ENCODE data around the gene ALMS1. TPM values are rescaled to one million over a fixed set of nuclear protein-coding genes. Genes with fewer than 3 reads are reported as not detected.

Gene ALMS1
- total RNA-seq, 1 experiment from 2014 or later = 7.4 TPM

- H3K27me3 Mint-ChIP-seq (ENCODE audit: insufficient read depth, unreplicated experiment) = no peaks in the 10 kb centered on the region
- H3K4me1 Mint-ChIP-seq (ENCODE audit: low read depth, unreplicated experiment) = no peaks in the 10 kb centered on the region
- no peaks in the 10 kb centered on the region for H3K4me1 ChIP-seq
- H3K36me3 Mint-ChIP-seq (ENCODE audit: insufficient read depth, unreplicated experiment) = no peaks in the 10 kb centered on the region
- DNase-seq = no peak
- CTCF ChIA-PET = no interaction called here
- H3K36me3 ChIP-seq (ENCODE audit: control insufficient read depth, insufficient read depth, low read length) = no peaks in the 10 kb centered on the region
- H3K9me3 Mint-ChIP-seq (ENCODE audit: unreplicated experiment) = no peaks in the 10 kb centered on the region
- intact Hi-C loops (cut with micrococcal nuclease; ENCODE audit: unreplicated experiment) = no loop called here
- BruUV-seq (replicated peaks) = no TSS peak
- no peaks in the 10 kb centered on the region for H3K27me3 ChIP-seq (replicated peaks; ENCODE audit: control insufficient read depth, insufficient read depth, low read length)
- H3K4me3 ChIP-seq (ENCODE audit: low read depth, low read length) = no peak overlapping the region
- POLR2A ChIA-PET = no interaction called here
- no peak overlapping the region for H3K4me3 Mint-ChIP-seq (ENCODE audit: unreplicated experiment)
- no peak for TF ChIP-seq CTCF (IDR thresholded peaks at IDR 0.05; ENCODE audit: insufficient read depth in 1 of 2, low read depth in 1 of 2, low read length in 1 of 2, severe bottlenecking in 1 of 2, unreplicated experiment in 1 of 2)
- no peaks in the 10 kb centered on the region for H3K9me3 ChIP-seq
- H3K27ac Mint-ChIP-seq (ENCODE audit: unreplicated experiment) = no peak overlapping the region
Observed at GRCh38 chr2:73423913-73424312, 38.3 kb downstream of the ALMS1 start.

GRCh38 chr2:73426176-73426575 is 40.5 kb downstream of the ALMS1 start:
- no peaks in the 10 kb centered on the region for H3K9me3 Mint-ChIP-seq (ENCODE audit: unreplicated experiment)
- H3K36me3 Mint-ChIP-seq (ENCODE audit: insufficient read depth, unreplicated experiment) = no peaks in the 10 kb centered on the region
- Histone ChIP-seq H3K4me3 (ENCODE audit: low read depth, low read length) (no peak overlapping the region), H3K4me1 (no peaks in the 10 kb centered on the region), H3K9me3 (no peaks in the 10 kb centered on the region), H3K27me3 (replicated peaks; ENCODE audit: control insufficient read depth, insufficient read depth, low read length) (no peaks in the 10 kb centered on the region), H3K36me3 (ENCODE audit: control insufficient read depth, insufficient read depth, low read length) (no peaks in the 10 kb centered on the region)
- no TSS peak for BruUV-seq (replicated peaks)
- TF ChIP-seq CTCF (IDR thresholded peaks at IDR 0.05; ENCODE audit: insufficient read depth in 1 of 2, low read depth in 1 of 2, low read length in 1 of 2, severe bottlenecking in 1 of 2, unreplicated experiment in 1 of 2) = no peak
- intact Hi-C loops (cut with micrococcal nuclease; ENCODE audit: unreplicated experiment) = no loop called here
- DNase-seq = no peak
- no peak overlapping the region for H3K27ac Mint-ChIP-seq (ENCODE audit: unreplicated experiment)
- no peaks in the 10 kb centered on the region for H3K4me1 Mint-ChIP-seq (ENCODE audit: low read depth, unreplicated experiment)
- ChIA-PET POLR2A (no interaction called here), CTCF (no interaction called here)
- no peak overlapping the region for H3K4me3 Mint-ChIP-seq (ENCODE audit: unreplicated experiment)
- no peaks in the 10 kb centered on the region for H3K27me3 Mint-ChIP-seq (ENCODE audit: insufficient read depth, unreplicated experiment)

- no peak for DNase-seq
- no peaks in the 10 kb centered on the region for H3K36me3 Mint-ChIP-seq (ENCODE audit: insufficient read depth, unreplicated experiment)
- H3K27me3 ChIP-seq (replicated peaks; ENCODE audit: control insufficient read depth, insufficient read depth, low read length) = no peaks in the 10 kb centered on the region
- H3K4me1 Mint-ChIP-seq (ENCODE audit: low read depth, unreplicated experiment) = no peaks in the 10 kb centered on the region
- intact Hi-C loops (cut with micrococcal nuclease; ENCODE audit: unreplicated experiment) = no loop called here
- H3K4me3 ChIP-seq (ENCODE audit: low read depth, low read length) = no peak overlapping the region
- peaks cover 7% of the 10 kb centered on the region; the same call in 1 of the 2 replicates for H3K9me3 ChIP-seq
- no peak overlapping the region for H3K4me3 Mint-ChIP-seq (ENCODE audit: unreplicated experiment)
- no peaks in the 10 kb centered on the region for H3K36me3 ChIP-seq (ENCODE audit: control insufficient read depth, insufficient read depth, low read length)
- POLR2A ChIA-PET = no interaction called here
- no peaks in the 10 kb centered on the region for H3K4me1 ChIP-seq
- no peaks in the 10 kb centered on the region for H3K27me3 Mint-ChIP-seq (ENCODE audit: insufficient read depth, unreplicated experiment)
- BruUV-seq (replicated peaks) = no TSS peak
- CTCF ChIA-PET = no interaction called here
- H3K27ac Mint-ChIP-seq (ENCODE audit: unreplicated experiment) = no peak overlapping the region
- H3K9me3 Mint-ChIP-seq (ENCODE audit: unreplicated experiment) = no peaks in the 10 kb centered on the region
- TF ChIP-seq CTCF (IDR thresholded peaks at IDR 0.05; ENCODE audit: insufficient read depth in 1 of 2, low read depth in 1 of 2, low read length in 1 of 2, severe bottlenecking in 1 of 2, unreplicated experiment in 1 of 2) = no peak
Observed at GRCh38 chr2:73436019-73436418, 50.4 kb downstream of the ALMS1 start.

All from Caco-2 (cell line).